GM23248 (cell line): ENCODE measurements around the gene SLC6A7.

Experiments
- EZH2 ChIP-seq: fragments of 200-600 bp; sonication (generic); IDR thresholded peaks from 2 replicates; pipeline ENCODE4 v1.6.1; 2018; ENCODE audit warnings: antibody characterized with exemption, mild to moderate bottlenecking; ENCODE audit not compliant: insufficient read depth, poor library complexity, severe bottlenecking
- EZH2phosphoT487 ChIP-seq: fragments of 200-600 bp; sonication (generic); IDR thresholded peaks from 2 replicates; pipeline ENCODE4 v1.6.1; 2018; ENCODE audit warnings: antibody characterized with exemption, moderate library complexity, mild to moderate bottlenecking, low read depth; ENCODE audit not compliant: insufficient read depth

DNA sequence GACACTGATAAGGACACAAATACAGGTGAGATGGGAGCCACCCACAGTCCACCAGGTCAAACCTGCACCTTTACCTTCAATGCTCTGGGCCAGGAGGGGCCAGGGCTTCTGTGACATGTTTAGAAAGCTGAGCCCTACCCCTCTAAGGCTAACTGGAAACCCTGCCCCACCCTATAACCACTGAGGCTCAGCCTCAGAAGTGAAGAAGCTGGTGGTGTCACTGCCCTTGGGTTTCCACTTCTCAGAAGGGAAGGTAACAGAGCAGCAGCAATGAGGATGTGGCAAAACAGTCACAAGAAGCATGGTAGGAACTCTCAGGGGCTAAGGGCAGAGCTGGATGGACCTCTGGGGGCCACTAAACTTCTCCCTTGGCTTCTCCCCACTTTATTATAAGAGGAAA, 40.2 kb upstream of the SLC6A7 start:
- TF ChIP-seq EZH2 (no peak), EZH2phosphoT487 (no peak)
